WTC11 (cell line): ENCODE data around the gene GNG4.

Experiments
- TP53 ChIP-seq: sonication (generic); formaldehyde crosslinking; IDR thresholded peaks from 2 replicates; pipeline ENCODE4 v1.8.1; 2023; ENCODE audit warnings: mild to moderate bottlenecking, missing genetic modification reagents
- TF ChIP-seq, protein P1 (sequence below): fragments of 200-600 bp; IDR thresholded peaks from 2 replicates; pipeline ENCODE4 v1.8.0; 2022; ENCODE audit warnings: antibody characterized with exemption
- TF ChIP-seq, protein P2 (sequence below): sonication (generic); formaldehyde crosslinking; IDR thresholded peaks from 2 replicates; pipeline ENCODE4 v1.8.1; 2023; ENCODE audit warnings: mild to moderate bottlenecking, missing genetic modification reagents

DNA sequence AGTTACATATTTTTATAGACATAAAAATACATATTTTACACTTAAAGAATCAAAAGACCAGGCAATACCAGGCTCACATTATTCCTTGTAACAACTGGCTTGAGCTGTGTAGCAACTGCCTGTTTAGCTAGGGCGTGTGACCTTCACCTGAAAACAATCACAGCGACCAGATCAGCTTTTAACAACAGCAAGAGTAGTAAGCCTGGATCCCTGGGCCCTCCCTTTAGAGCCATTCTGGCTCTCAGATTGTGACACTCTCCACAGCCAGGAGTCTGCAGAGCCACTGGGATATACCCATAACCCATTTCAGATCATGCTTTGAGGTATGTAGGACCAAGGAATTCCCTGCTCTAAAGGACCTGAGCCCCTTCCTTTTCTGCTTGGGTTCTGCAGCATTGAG lies 29.4 kb upstream of the GNG4 start:
- TF ChIP-seq, protein P1, sequence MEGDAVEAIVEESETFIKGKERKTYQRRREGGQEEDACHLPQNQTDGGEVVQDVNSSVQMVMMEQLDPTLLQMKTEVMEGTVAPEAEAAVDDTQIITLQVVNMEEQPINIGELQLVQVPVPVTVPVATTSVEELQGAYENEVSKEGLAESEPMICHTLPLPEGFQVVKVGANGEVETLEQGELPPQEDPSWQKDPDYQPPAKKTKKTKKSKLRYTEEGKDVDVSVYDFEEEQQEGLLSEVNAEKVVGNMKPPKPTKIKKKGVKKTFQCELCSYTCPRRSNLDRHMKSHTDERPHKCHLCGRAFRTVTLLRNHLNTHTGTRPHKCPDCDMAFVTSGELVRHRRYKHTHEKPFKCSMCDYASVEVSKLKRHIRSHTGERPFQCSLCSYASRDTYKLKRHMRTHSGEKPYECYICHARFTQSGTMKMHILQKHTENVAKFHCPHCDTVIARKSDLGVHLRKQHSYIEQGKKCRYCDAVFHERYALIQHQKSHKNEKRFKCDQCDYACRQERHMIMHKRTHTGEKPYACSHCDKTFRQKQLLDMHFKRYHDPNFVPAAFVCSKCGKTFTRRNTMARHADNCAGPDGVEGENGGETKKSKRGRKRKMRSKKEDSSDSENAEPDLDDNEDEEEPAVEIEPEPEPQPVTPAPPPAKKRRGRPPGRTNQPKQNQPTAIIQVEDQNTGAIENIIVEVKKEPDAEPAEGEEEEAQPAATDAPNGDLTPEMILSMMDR, result no peak
- no peak for TF ChIP-seq TP53
- TF ChIP-seq, protein P2, sequence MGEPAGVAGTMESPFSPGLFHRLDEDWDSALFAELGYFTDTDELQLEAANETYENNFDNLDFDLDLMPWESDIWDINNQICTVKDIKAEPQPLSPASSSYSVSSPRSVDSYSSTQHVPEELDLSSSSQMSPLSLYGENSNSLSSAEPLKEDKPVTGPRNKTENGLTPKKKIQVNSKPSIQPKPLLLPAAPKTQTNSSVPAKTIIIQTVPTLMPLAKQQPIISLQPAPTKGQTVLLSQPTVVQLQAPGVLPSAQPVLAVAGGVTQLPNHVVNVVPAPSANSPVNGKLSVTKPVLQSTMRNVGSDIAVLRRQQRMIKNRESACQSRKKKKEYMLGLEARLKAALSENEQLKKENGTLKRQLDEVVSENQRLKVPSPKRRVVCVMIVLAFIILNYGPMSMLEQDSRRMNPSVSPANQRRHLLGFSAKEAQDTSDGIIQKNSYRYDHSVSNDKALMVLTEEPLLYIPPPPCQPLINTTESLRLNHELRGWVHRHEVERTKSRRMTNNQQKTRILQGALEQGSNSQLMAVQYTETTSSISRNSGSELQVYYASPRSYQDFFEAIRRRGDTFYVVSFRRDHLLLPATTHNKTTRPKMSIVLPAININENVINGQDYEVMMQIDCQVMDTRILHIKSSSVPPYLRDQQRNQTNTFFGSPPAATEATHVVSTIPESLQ (CRISPR knock-in tag), result no peak
